K562 (cell line): ENCODE results near the gene MYL3. TPM values are rescaled to one million over a fixed set of nuclear protein-coding genes. Genes with fewer than 3 reads are reported as not detected.

Source experiments
- CBFB ChIP-seq: sonication (generic); formaldehyde crosslinking; IDR thresholded peaks from 2 replicates; pipeline ENCODE4 v1.4.0; 2020; ENCODE audit warnings: mild to moderate bottlenecking, missing genetic modification reagents
- CBX3 ChIP-seq, 2 experiments: IDR thresholded peaks; 1 replicate in 1 of 2; 2 replicates in 1 of 2; pipeline ENCODE4 v1.6.1; 2012; ENCODE audit warnings: inconsistent platforms in 2 of 2, low read length in 2 of 2, borderline replicate concordance in 1 of 2, control low read depth in 1 of 2
- CXXC5 ChIP-seq: fragments of 250-450 bp; sonication (Bioruptor Pico); IDR thresholded peaks from 2 replicates; pipeline ENCODE4 v1.8.0; 2022; ENCODE audit warnings: inconsistent platforms, mild to moderate bottlenecking, moderate library complexity
- ESRRA ChIP-seq: fragments of 450-650 bp; IDR thresholded peaks from 2 replicates; pipeline ENCODE4 v1.6.1; 2014; ENCODE audit warnings: low read depth, mild to moderate bottlenecking, moderate library complexity, borderline replicate concordance
- ETV6 ChIP-seq, 3 experiments: fragments of 150-350 bp in 1 of 3; sonication (generic) in 1 of 3; formaldehyde crosslinking in 1 of 3; IDR thresholded peaks; 2 replicates each; pipeline versions ENCODE4 v1.6.1 to v1.8.0; 2014 to 2022; ENCODE audit warnings: borderline replicate concordance in 2 of 3, low read depth in 2 of 3, antibody characterized with exemption in 1 of 3, low read length in 1 of 3, mild to moderate bottlenecking in 1 of 3, missing genetic modification reagents in 1 of 3
- EZH2 ChIP-seq: IDR thresholded peaks from 2 replicates; pipeline ENCODE4 v1.6.1; 2012; ENCODE audit warnings: low read depth, mild to moderate bottlenecking, inconsistent platforms, low read length, borderline replicate concordance
- FOXP1 ChIP-seq: sonication (generic); formaldehyde crosslinking; IDR thresholded peaks from 2 replicates; pipeline ENCODE4 v1.8.0; 2022; ENCODE audit warnings: mild to moderate bottlenecking, missing genetic modification reagents
- L3MBTL2 ChIP-seq: fragments of 450-650 bp; IDR thresholded peaks from 2 replicates; pipeline ENCODE4 v1.6.1; 2016; ENCODE audit warnings: mild to moderate bottlenecking, moderate library complexity
- PHF8 ChIP-seq: fragments of 200-600 bp; sonication (generic); IDR thresholded peaks from 2 replicates; pipeline ENCODE4 v1.6.1; 2012; ENCODE audit warnings: mixed run types, mild to moderate bottlenecking, inconsistent platforms, low read length, moderate library complexity, borderline replicate concordance
- RBFOX2 ChIP-seq: fragments of 200-400 bp; formaldehyde crosslinking; IDR thresholded peaks from 2 replicates; pipeline ENCODE4 v1.6.1; 2017; ENCODE audit warnings: low read depth, mild to moderate bottlenecking, low read length, moderate library complexity
- SMC3 ChIP-seq: conservative IDR thresholded peaks from 2 replicates; pipeline ENCODE4 v1.6.1; 2011; ENCODE audit warnings: low read depth, low read length, improper control_type of control experiment; ENCODE audit not compliant: insufficient read depth
- YY1 ChIP-seq, 3 experiments: IDR thresholded peaks; 2 replicates each; pipeline ENCODE4 v1.6.1; 2011; ENCODE audit warnings: low read length in 2 of 3, mild to moderate bottlenecking in 2 of 3, moderate library complexity in 2 of 3, borderline replicate concordance in 1 of 3, control low read depth in 1 of 3, low read depth in 1 of 3; ENCODE audit not compliant: insufficient read depth in 3 of 3, insufficient replicate concordance in 2 of 3, control insufficient read depth in 1 of 3, insufficient read length in 1 of 3; ENCODE audit errors: extremely low read depth in 1 of 3
- ZBTB1 ChIP-seq: sonication (generic); formaldehyde crosslinking; IDR thresholded peaks from 2 replicates; pipeline ENCODE4 v1.8.1; 2023; ENCODE audit warnings: missing genetic modification reagents, low read depth, mild to moderate bottlenecking, borderline replicate concordance
- ZBTB33 ChIP-seq: sonication (generic); formaldehyde crosslinking; IDR thresholded peaks from 2 replicates; pipeline ENCODE4 v1.8.1; 2023; ENCODE audit warnings: mild to moderate bottlenecking, missing genetic modification reagents
- ZBTB7A ChIP-seq: IDR thresholded peaks from 2 replicates; pipeline ENCODE4 v1.6.1; 2011; ENCODE audit warnings: low read depth, mild to moderate bottlenecking, low read length, moderate library complexity, borderline replicate concordance; ENCODE audit not compliant: control insufficient read depth
- ZNF12 ChIP-seq: sonication (generic); formaldehyde crosslinking; IDR thresholded peaks from 2 replicates; pipeline ENCODE4 v1.4.0; 2020; ENCODE audit warnings: mild to moderate bottlenecking, missing genetic modification reagents
- ZNF197 ChIP-seq: fragments of 200-800 bp; sonication (Bioruptor generic); IDR thresholded peaks from 2 replicates; pipeline ENCODE4 v1.6.1; 2016; ENCODE audit warnings: low read depth, missing genetic modification characterization, missing compliant biosample characterization
- polyA plus RNA-seq, 8 experiments: library from polyadenylated mRNA; depleted of rRNA in 4 of 8; stranded (reverse) in 5 of 8; unstranded in 3 of 8; fragments of >200 nt; fragmentation: Nextera tagmentation in 2 of 8; fragmentation: Illumina TruSeq in 1 of 8; extraction: Ambion mirVana in 2 of 8; extraction: Trizol in 1 of 8; gene quantifications; 2 replicates each; pipeline versions ENCODE4 v1.2.1 to v1.2.3, GENCODE V29; 2011 to 2014; ENCODE audit warnings: inconsistent platforms in 1 of 8, missing spikeins in 1 of 8
- total RNA-seq, 7 experiments: library from RNA; depleted of rRNA in 6 of 7; stranded (reverse); fragments of >200 nt in 6 of 7; fragmentation: Illumina TruSeq in 2 of 7; extraction: Trizol in 2 of 7; gene quantifications; 2 replicates each; pipeline versions ENCODE4 v1.2.1 to v1.2.3, GENCODE V29; 2011 to 2021; ENCODE audit warnings: low replicate concordance in 1 of 7
- TF ChIP-seq, protein P1 (sequence below): sonication (generic); formaldehyde crosslinking; IDR thresholded peaks from 2 replicates; pipeline ENCODE4 v1.5.0; 2020; ENCODE audit warnings: missing genetic modification reagents
- TF ChIP-seq, protein P2 (sequence below): sonication (generic); formaldehyde crosslinking; IDR thresholded peaks from 2 replicates; pipeline ENCODE4 v1.4.0; 2020; ENCODE audit warnings: mild to moderate bottlenecking, missing genetic modification reagents

MYL3 gene
- total and polyA plus RNA-seq, 9 of the 15 experiments (the other 6 are each of a cell fraction or from before 2014, with no cell fraction given), result 0.14 to 0.45 TPM; not detected in 7

GRCh38 chr3:46812237-46812791, 50.9 kb downstream of the MYL3 start (continued):
- TF ChIP-seq, protein P1, sequence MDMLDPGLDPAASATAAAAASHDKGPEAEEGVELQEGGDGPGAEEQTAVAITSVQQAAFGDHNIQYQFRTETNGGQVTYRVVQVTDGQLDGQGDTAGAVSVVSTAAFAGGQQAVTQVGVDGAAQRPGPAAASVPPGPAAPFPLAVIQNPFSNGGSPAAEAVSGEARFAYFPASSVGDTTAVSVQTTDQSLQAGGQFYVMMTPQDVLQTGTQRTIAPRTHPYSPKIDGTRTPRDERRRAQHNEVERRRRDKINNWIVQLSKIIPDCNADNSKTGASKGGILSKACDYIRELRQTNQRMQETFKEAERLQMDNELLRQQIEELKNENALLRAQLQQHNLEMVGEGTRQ (CRISPR knock-in tag), result 0 out of 2 replicates have a peak, but pooled peaks have one; percentile 1
- peak; percentile 55 for TF ChIP-seq RBFOX2
- no peak for TF ChIP-seq ZBTB1 (CRISPR knock-in tag)
- TF ChIP-seq CBX3 (IDR thresholded peaks at IDR 0.05; ENCODE audit: borderline replicate concordance in 1 of 2, low read length in 2 of 2), result peak in 1 of 2 experiments; percentile 60; a peak in 1 of 3 replicates
- TF ChIP-seq CBFB (CRISPR knock-in tag), result peak; percentile 48; the same call in 1 of the 2 replicates
- peak; percentile 45 for TF ChIP-seq CXXC5 (CRISPR knock-in tag)
- peak; percentile 32; the same call in 1 of the 2 replicates for TF ChIP-seq ZBTB33 (CRISPR knock-in tag)
- TF ChIP-seq EZH2, result no peak
- no peak for TF ChIP-seq ETV6 (IDR thresholded peaks at IDR 0.05; ENCODE audit: borderline replicate concordance in 1 of 2, low read depth in 2 of 2, low read length in 1 of 2)
- TF ChIP-seq ETV6 (CRISPR knock-in tag; IDR thresholded peaks at IDR 0.05; ENCODE audit: borderline replicate concordance), result no peak
- TF ChIP-seq L3MBTL2, result peak; percentile 96
- TF ChIP-seq ZBTB7A, result peak; percentile 46; the same call in 1 of the 2 replicates
- TF ChIP-seq ESRRA, result no peak
- 0 out of 2 replicates have a peak, but pooled peaks have one; percentile 23 for TF ChIP-seq ZNF12 (CRISPR knock-in tag)
- TF ChIP-seq, protein P2, sequence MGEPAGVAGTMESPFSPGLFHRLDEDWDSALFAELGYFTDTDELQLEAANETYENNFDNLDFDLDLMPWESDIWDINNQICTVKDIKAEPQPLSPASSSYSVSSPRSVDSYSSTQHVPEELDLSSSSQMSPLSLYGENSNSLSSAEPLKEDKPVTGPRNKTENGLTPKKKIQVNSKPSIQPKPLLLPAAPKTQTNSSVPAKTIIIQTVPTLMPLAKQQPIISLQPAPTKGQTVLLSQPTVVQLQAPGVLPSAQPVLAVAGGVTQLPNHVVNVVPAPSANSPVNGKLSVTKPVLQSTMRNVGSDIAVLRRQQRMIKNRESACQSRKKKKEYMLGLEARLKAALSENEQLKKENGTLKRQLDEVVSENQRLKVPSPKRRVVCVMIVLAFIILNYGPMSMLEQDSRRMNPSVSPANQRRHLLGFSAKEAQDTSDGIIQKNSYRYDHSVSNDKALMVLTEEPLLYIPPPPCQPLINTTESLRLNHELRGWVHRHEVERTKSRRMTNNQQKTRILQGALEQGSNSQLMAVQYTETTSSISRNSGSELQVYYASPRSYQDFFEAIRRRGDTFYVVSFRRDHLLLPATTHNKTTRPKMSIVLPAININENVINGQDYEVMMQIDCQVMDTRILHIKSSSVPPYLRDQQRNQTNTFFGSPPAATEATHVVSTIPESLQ (CRISPR knock-in tag), result 0 out of 2 replicates have a peak, but pooled peaks have one; percentile 50
- TF ChIP-seq PHF8, result peak; percentile 27; the same call in 1 of the 2 replicates
- TF ChIP-seq YY1 (IDR thresholded peaks at IDR 0.05; ENCODE audit: borderline replicate concordance in 1 of 3, control insufficient read depth in 1 of 3, extremely low read depth in 1 of 3, insufficient read depth in 3 of 3, insufficient read length in 1 of 3, insufficient replicate concordance in 2 of 3, low read depth in 1 of 3, low read length in 2 of 3), result peak in 2 of 3 experiments; percentile 34 to 76
- TF ChIP-seq SMC3, result no peak
- peak; percentile 37; the same call in 1 of the 2 replicates for TF ChIP-seq FOXP1 (CRISPR knock-in tag)
- no peak for TF ChIP-seq ZNF197 (CRISPR knock-in tag)
